NCI-H2196 treated with DMSO at 0.1 percent for 48 hours (cell line): ENCODE results near the gene SELENOW.
A peak's percentile ranks its signal among the peaks of the same experiment; 100 is the strongest.
"Not testable (repeated sequence)": the region's sequence is repeated elsewhere in the genome, so short reads cannot be mapped to it uniquely, and the experiment has no call there.

ENCODE experiments used
- DNase-seq: peaks from one replicate; lab custom pipeline; 2025; ENCODE audit not compliant: unreplicated experiment; lab: John Stamatoyannopoulos, UW

SELENOW gene

GRCh38 chr19:47756627-47756929, 21.9 kb upstream of the SELENOW start:
- no peak for DNase-seq

DNA sequence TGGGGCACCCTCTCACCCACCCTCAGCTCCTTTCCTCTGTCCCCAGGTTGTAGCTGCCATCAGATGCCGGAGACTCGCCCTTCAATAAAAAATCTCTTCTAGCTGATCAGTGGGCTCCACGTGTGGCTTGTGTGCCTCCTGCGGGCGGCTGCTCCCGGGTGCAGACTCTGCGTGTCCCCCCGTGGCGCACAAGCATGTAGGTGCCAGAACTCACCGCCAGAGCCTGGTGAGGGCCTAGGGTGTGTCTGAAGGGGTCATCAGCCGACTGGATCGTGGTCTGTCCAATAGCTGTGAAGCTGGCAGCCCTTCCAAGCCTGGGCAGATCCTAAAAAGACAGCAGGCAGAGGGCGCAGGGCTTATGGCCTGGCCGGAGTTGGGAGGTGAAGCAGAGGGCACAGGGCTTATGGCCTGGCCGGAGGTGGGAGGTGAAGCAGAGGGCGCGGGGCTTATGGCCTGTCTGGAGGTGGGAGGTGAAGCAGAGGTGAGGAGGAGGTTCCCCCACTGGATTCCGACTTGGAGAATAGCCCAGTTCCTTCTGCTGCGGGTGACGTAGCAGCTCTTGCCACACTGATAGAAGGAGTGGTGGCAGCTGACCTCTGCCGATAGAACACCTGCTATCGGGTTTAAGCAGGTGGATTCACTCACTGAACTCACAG, 21.4 kb upstream of the SELENOW start:
- DNase-seq, result peak; percentile 78

- no peak for DNase-seq
Observed at GRCh38 chr19:47757617-47758442, 20.7 kb upstream of the SELENOW start.

- peak; percentile 46 for DNase-seq
Observed at GRCh38 chr19:47758443-47758804, 20.1 kb upstream of the SELENOW start.

DNA sequence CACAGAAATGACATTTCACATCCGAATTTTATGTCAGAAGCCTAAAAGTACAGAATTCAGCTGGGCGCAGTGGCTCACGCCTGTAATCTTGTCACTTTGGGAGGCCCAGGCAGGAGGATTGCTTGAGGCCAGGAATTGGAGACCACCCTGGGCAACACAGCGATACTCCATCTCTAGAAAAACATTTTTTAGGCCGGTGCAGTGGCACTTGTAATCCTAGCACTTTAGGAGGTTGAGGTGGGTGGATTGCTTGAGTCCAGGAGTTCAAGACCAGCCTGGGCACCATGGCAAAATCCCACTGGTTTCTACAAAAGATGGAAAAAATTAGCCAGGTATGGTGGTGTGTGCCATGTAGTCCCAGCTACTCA, 17.9 kb upstream of the SELENOW start:
- no peak for DNase-seq

GRCh38 chr19:47761566-47761965, 16.9 kb upstream of the SELENOW start:
- no peak for DNase-seq

DNA sequence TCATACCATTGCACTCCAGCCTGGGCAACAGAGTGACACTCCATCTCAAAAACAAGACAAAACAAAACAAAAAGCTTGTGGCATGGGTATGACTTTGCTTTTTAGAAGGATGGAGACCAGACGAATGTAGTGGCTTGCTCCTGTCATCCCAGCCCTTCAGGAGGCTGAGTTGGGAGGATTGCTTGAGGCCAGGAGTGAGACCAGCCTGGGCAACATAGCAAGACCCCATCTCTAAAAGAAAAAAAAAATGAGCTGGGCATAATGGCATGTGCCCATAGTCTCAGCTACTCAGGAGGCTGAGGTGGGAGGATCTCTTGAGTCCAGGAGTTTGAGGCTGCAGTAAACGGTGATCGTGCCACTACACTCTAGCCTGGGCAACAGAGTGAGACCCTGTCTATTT, 16.4 kb upstream of the SELENOW start:
- DNase-seq, result no peak

DNA sequence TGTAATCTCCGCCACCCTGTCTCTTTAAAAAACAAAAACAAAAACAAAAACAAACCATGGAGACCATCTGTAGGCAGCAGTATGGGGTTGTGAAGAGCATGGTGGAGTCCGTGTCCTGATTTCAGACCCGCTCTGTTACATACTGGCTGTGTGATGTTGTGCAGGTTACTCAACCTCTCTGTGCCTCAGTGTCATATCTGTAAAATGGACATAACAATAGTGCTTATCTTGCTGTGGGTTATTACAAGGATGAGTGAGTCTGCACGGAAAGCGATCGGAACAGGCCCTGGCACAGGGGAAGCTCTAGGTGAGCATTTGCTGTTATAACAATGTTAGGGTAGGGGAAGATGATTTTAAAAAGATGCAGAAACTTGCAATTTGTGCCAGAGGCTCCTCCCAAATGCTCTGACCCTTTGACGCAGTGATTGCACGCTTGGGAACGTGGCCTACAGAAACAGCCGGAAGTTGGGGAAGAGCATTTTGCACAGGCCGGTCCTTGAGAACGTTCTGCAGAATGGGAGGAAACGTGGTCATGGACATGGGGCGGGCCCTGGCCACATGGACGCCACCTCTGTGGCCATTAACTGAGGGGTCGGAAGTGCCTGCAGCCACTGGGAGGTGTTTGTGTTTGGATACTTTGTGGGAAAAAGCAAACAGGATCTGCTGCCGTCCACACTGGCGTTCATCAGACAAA, 15.7 kb upstream of the SELENOW start:
- DNase-seq, result no peak

DNA sequence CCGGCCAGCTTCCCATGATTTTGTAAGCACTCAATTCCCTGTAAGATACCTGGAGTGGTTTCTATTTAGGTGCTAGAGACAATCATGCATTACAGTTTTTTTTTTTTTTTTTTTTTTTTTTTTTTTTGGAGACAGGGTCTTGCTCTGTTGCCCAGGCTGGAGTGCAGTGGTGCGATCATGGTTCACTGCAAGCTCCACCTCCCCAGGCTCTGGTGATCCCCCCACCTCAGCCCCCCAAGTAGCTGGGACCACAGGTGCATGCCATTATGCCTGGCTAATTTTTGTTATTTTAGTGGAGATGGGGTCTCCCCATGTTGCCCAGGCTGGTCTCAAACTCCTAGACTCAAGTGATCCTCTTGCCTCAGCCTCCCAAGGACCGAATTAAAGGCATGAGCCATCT, 13.8 kb upstream of the SELENOW start:
- DNase-seq, result not testable (repeated sequence)

DNA sequence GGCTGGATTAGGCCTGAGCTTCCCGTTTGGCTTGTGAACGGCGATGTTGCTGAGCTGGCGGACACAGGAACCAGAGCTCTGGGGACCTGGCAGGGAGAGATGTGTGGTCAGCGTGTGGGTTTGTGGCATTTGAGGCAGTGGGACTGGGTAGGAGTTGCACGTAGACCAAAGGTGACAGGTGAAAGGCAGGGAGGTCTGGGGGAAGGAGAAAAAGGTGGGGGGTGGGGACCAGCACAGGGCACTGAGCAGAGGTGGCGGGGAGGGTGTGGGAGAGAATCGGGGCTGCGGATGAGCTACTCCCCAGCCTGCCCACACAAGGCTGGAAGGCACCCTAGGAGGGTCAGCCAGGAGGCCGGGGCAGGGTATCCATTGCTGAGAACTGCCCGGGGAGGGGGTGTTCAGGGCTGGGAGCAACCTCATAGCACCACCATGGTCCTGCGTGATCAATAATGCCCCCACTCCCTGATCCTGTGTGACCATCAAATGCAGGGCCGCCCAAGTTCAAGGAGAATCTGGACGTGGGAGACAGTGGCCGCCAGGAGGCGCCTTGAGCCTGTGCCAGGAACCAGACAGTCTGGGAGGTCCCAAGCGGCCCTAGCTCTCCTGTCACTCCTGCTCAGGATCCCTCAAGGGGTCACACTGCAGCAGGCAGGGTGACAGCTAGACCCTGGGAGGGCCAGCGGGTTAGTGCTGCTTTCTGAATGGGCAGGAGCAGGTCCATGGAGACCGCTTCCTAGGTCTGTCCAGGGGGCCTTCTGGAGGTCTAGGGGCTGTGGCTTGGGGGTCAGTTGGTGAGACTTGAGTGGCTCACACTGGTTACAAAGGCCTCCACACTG, 12.8 kb upstream of the SELENOW start:
- no peak for DNase-seq

GRCh38 chr19:47766359-47766620, 12.2 kb upstream of the SELENOW start:
- no peak for DNase-seq

DNA sequence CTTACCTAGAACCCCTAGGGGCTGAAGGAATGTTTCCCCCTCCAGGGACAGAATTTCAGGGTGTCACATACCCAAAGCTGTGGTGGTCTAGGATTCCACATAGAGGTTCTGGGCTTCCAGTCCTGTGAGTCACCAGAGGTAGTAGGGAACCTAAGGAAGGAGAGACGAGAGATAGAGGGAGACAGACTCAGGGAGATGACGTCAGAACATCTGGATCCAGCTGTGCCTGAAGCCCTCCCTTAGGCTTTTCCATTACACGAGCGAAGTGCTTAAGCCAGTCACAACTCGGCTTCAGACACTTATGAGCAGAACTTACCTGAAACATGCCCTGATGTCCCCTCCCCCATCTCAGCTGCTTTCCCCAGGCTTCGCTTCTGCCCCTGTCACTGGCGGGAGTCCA, 11.8 kb upstream of the SELENOW start:
- DNase-seq, result no peak

- DNase-seq, result no peak
Observed at GRCh38 chr19:47767349-47767748, 11.2 kb upstream of the SELENOW start.

DNA sequence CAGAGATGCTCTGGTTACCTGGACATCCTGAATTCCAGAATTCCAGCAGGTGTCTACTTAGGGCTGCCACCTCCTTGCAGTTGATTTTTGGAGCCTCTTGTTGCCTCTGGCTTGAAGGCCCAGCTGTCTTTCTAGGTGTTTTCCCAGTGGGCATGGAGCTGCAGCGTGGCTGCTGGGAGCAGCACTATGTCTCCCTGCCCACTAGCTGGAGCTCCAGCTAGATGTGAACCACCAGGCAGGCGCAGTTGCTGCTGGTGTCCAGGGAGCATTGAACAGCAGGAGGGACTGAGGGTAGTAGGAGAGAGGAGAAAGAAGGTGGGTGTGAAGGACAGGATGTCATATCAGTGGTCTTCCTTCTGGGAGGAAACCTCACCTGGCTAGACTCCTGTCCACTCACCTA, 9.9 kb upstream of the SELENOW start:
- DNase-seq, result no peak

DNA sequence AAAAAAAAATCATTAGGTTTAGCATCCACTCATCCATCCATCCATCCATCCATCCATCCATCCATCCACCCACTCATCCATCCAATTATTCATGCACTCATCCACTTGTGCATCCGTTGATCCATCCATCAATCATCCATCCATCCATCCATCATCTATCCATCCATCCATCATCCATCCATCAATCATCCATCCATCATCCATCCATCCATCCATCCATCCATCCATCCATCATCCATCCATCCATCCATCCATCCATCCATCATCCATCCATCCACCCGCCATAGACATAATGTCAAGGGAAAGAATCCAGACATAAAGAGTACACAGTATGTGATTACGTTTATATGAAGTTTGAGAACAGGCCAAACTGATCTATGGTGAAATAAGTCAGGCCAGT, 9.0 kb upstream of the SELENOW start:
- no peak for DNase-seq

DNA sequence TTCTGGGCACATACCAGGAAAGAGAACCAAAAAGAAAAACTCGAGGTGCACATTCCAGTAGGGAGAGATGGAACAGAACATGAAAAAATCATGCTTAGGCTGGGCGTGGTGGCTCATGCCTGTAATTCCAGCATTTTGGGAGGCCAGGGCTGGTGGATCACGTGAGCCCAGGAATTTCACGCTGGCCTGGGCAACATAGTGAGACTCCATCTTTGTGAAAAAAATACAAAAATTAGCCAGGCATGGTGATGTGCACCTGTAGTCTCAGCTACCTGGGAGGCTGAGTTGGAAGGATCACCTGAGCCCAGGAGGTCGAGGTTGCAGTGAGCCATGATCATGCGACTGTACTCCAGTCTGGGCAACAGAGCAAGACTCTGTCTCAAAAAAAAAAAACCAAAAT, 7.2 kb upstream of the SELENOW start:
- not testable (repeated sequence) for DNase-seq

- peak; percentile 92 for DNase-seq
Observed at GRCh38 chr19:47776568-47776967, 1.9 kb upstream of the SELENOW start.

- DNase-seq, result not testable (repeated sequence)
Observed at GRCh38 chr19:47777245-47778048, 1.1 kb upstream of the SELENOW start.

GRCh38 chr19:47778954-47779351, 450 bp downstream of the SELENOW start:
- no peak for DNase-seq

DNA sequence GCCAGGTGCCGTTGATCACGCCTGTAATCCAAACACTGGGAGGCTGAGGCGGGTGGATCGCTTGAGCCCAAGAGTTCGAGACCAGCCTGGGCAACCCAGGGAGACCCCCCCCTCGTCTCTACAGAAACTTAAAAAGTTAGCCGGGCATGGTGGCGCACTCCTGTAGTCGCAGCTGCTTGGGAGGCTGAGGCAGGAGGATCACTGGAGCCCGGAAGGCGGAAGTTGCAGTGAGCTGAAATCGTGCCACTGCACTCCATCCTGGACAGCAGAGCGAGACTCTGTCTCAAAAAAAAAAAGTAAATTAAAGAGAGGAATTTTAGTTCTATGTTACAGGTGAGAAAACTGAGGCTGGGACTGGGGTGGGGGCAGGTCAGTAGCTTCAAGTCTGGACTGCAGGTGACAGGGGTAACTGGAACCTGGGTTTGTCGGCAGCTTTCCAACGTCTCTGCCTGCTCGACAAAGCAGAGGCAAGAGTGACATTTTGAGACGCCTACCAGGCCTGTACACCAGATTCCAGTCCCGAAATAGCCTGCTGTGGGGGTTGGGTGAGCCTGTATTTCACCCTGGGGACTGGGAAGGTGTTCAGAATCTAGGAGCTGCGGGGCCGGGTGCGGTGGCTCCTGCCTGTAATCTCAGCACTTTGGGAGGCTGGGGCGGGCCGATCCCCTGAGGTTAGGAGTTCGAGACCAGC, 1.2 kb downstream of the SELENOW start:
- no peak for DNase-seq
